ENCODE measurements around the gene NUBP2.

DNA sequence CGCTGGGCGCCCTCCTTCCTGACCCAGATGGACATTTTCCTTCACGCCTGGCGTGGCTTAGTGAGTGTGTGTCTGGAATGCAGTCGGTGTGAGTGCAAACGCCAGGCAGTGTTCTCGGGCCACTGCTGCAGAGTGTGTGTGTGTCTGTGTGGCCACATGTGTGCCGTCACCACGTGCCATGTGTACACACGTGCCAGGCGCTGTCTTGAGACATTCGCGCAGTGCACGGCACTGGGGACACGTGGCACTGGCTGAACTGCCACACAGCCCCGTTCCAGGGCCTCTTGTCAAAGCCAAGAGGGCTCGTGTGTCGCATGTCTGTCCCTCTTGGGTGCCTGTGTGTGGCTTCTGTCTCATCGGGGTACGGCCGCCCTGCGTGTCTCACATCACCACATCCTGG is 47.9 kb upstream of the NUBP2 start:
- TF ChIP-seq, protein P1, sequence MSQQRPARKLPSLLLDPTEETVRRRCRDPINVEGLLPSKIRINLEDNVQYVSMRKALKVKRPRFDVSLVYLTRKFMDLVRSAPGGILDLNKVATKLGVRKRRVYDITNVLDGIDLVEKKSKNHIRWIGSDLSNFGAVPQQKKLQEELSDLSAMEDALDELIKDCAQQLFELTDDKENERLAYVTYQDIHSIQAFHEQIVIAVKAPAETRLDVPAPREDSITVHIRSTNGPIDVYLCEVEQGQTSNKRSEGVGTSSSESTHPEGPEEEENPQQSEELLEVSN (IDR thresholded peaks at IDR 0.05; ENCODE audit: borderline replicate concordance, low read depth), result no peak
- TF ChIP-seq RAD21 (conservative IDR thresholded peaks at IDR 0.05 in 1 of 2, IDR thresholded peaks at IDR 0.05 in 1 of 2), result no peak
- no peak for TF ChIP-seq RARB (CRISPR knock-in tag; IDR thresholded peaks at IDR 0.05)
- no peak for TF ChIP-seq MAX (IDR thresholded peaks at IDR 0.05)
- no peak for TF ChIP-seq RCOR1 (IDR thresholded peaks at IDR 0.05; ENCODE audit: low read depth, low read length)

Data from A549 (cell line).